ENCODE measurements around the gene IGFLR1.

IGFLR1 gene

GRCh38 chr19:35755550-35756376 lies 13.5 kb upstream of the IGFLR1 start:
- DNase-seq (ENCODE audit: low read depth in 3 of 3): no peak

GRCh38 chr19:35755131-35755549 lies 12.9 kb upstream of the IGFLR1 start:
- DNase-seq (ENCODE audit: low read depth in 3 of 3): no peak

GRCh38 chr19:35754370-35755130 lies 12.3 kb upstream of the IGFLR1 start:
- no peak for DNase-seq (ENCODE audit: low read depth in 3 of 3)

- no peak for DNase-seq (ENCODE audit: low read depth in 3 of 3)
Measured at GRCh38 chr19:35753634-35754369, 11.6 kb upstream of the IGFLR1 start.

GRCh38 chr19:35752746-35753350 lies 10.6 kb upstream of the IGFLR1 start:
- DNase-seq (ENCODE audit: low read depth in 3 of 3): no peak

- no peak for DNase-seq (ENCODE audit: low read depth in 3 of 3)
Measured at GRCh38 chr19:35751839-35752745, 9.8 kb upstream of the IGFLR1 start.

- no peak for DNase-seq (ENCODE audit: low read depth in 3 of 3)
Measured at GRCh38 chr19:35750167-35750566, 7.9 kb upstream of the IGFLR1 start.

- DNase-seq (ENCODE audit: low read depth in 3 of 3): peak; percentile 96 to 98 (median 96)
Measured at GRCh38 chr19:35748106-35749020, 6.1 kb upstream of the IGFLR1 start, which contains the start of gene LIN37. Gene LIN37, plus strand, starts transcription at chr19:35748576. Its CDS starts 149 bp downstream, at chr19:35748725.

- DNase-seq (ENCODE audit: low read depth in 3 of 3): no peak
Measured at GRCh38 chr19:35746531-35746930, 4.3 kb upstream of the IGFLR1 start.

GRCh38 chr19:35746087-35746462 lies 3.8 kb upstream of the IGFLR1 start:
- no peak for DNase-seq (ENCODE audit: low read depth in 3 of 3)

GRCh38 chr19:35745328-35746086 lies 3.3 kb upstream of the IGFLR1 start, which contains the start of the genes PSENEN and U2AF1L4:
Gene PSENEN, plus strand, starts transcription at chr19:35745651. Its CDS starts 280 bp downstream, at chr19:35745931.
Gene U2AF1L4, minus strand, starts transcription at chr19:35745418. Its CDS starts 27 bp downstream, at chr19:35745391.
- DNase-seq (ENCODE audit: low read depth in 3 of 3): peak; percentile 86 to 94 (median 91)

GRCh38 chr19:35744430-35745327 lies 2.4 kb upstream of the IGFLR1 start:
- peak; percentile 88 to 92 (median 89) for DNase-seq (ENCODE audit: low read depth in 3 of 3)

GRCh38 chr19:35743640-35744429 lies 1.6 kb upstream of the IGFLR1 start:
- DNase-seq (ENCODE audit: low read depth in 3 of 3): no peak

- DNase-seq (ENCODE audit: low read depth in 3 of 3): no peak
Measured at GRCh38 chr19:35741203-35741515, 1.1 kb downstream of the IGFLR1 start.

GRCh38 chr19:35740423-35741202 lies 1.6 kb downstream of the IGFLR1 start:
- DNase-seq (ENCODE audit: low read depth in 3 of 3): peak; percentile 89 to 98 (median 91)

- no peak for DNase-seq (ENCODE audit: low read depth in 3 of 3)
Measured at GRCh38 chr19:35740108-35740422, 2.2 kb downstream of the IGFLR1 start.

Data from stimulated activated CD4-positive, alpha-beta T cell treated with anti-CD3 and anti-CD28 coated beads, TNF-alpha, amount 100 ng/mL, for 48 hours (primary cell).